Brain pericyte (primary cell): ENCODE data around the gene CCDC8.
"Not testable (repeated sequence)": the region's sequence is repeated elsewhere in the genome, so short reads cannot be mapped to it uniquely, and the experiment has no call there.

ENCODE experiments used
- DNase-seq: peaks from one replicate; pipeline ENCODE4 v3.0.0-alpha.2; 2012; ENCODE audit warnings: low read depth, low spot score

CCDC8 gene

GRCh38 chr19:46404753-46405468 lies 8.5 kb downstream of the CCDC8 start:
- DNase-seq, result no peak

- DNase-seq, result no peak
Measured at GRCh38 chr19:46404055-46404752, 9.2 kb downstream of the CCDC8 start.

- DNase-seq, result no peak
Measured at GRCh38 chr19:46402725-46403124, 10.6 kb downstream of the CCDC8 start.

GRCh38 chr19:46397801-46398479 lies 15.4 kb downstream of the CCDC8 start:
- DNase-seq, result not testable (repeated sequence)

GRCh38 chr19:46394402-46394797 lies 19.0 kb downstream of the CCDC8 start:
- DNase-seq, result no peak

- no peak for DNase-seq
Measured at GRCh38 chr19:46393456-46394401, 19.6 kb downstream of the CCDC8 start.

- DNase-seq, result no peak
Measured at GRCh38 chr19:46392837-46393236, 20.5 kb downstream of the CCDC8 start.

- no peak for DNase-seq
Measured at GRCh38 chr19:46392252-46392801, 21.0 kb downstream of the CCDC8 start.

- DNase-seq, result no peak
Measured at GRCh38 chr19:46391296-46392251, 21.8 kb downstream of the CCDC8 start.

- no peak for DNase-seq
Measured at GRCh38 chr19:46390866-46391265, 22.5 kb downstream of the CCDC8 start.

GRCh38 chr19:46390121-46390858 lies 23.1 kb downstream of the CCDC8 start:
- no peak for DNase-seq

GRCh38 chr19:46388311-46389095 lies 24.9 kb downstream of the CCDC8 start:
- no peak for DNase-seq

GRCh38 chr19:46387713-46388130 lies 25.6 kb downstream of the CCDC8 start:
- no peak for DNase-seq

GRCh38 chr19:46386996-46387712 lies 26.2 kb downstream of the CCDC8 start:
- no peak for DNase-seq

- no peak for DNase-seq
Measured at GRCh38 chr19:46386151-46386550, 27.2 kb downstream of the CCDC8 start.

GRCh38 chr19:46385636-46386035 lies 27.7 kb downstream of the CCDC8 start:
- no peak for DNase-seq

GRCh38 chr19:46384396-46384795 lies 29.0 kb downstream of the CCDC8 start:
- no peak for DNase-seq

GRCh38 chr19:46383846-46384245 lies 29.5 kb downstream of the CCDC8 start:
- DNase-seq, result no peak
